ENCODE data around the gene SUPT6H.

GRCh38 chr17:28705074-28705659 is 43.2 kb downstream of the SUPT6H start:
- no peak for TF ChIP-seq POLR2A (IDR thresholded peaks at IDR 0.05)
- TF ChIP-seq CTCF (IDR thresholded peaks at IDR 0.05), result no peak
- no peak for TF ChIP-seq EP300 (IDR thresholded peaks at IDR 0.05)

Data from stomach (tissue), 4 donors.